Upper lobe of right lung (tissue), 1 donor: ENCODE results near the gene SLC6A6. TPM values are rescaled to one million over a fixed set of nuclear protein-coding genes. Genes with fewer than 3 reads are reported as not detected.
A peak's percentile ranks its signal among the peaks of the same experiment; 100 is the strongest.

ENCODE experiments used
- ATAC-seq: fragments of 200-7000 bp; cut with Tn5 transposase; one replicate; pipeline ENCODE4 v1.9.1; 2020; ENCODE audit warnings: mild to moderate bottlenecking, moderate library complexity
- DNase-seq: peaks from one replicate; pipeline ENCODE4 v3.0.0-alpha.2; 2020
- H3K27ac ChIP-seq: fragments of 200-600 bp; one replicate; pipeline ENCODE4 v1.8.0; 2022
- H3K27me3 ChIP-seq: fragments of 200-600 bp; one replicate; pipeline ENCODE4 v1.8.0; 2022; ENCODE audit warnings: mild to moderate bottlenecking
- H3K36me3 ChIP-seq: fragments of 200-600 bp; one replicate; pipeline ENCODE4 v1.8.0; 2022
- H3K4me1 ChIP-seq: fragments of 200-600 bp; one replicate; pipeline ENCODE4 v1.8.0; 2022
- H3K4me3 ChIP-seq: fragments of 200-600 bp; one replicate; pipeline ENCODE4 v1.8.0; 2022; ENCODE audit warnings: mild to moderate bottlenecking
- H3K9me3 ChIP-seq: fragments of 200-600 bp; one replicate; pipeline ENCODE4 v1.8.0; 2022
- intact Hi-C: fragments of 100-400 bp; cut with DNase I; formaldehyde crosslinking; loops from one replicate; pipeline ENCODE4 v1.11.0; 2022
- total RNA-seq: library from RNA; stranded (reverse); fragmentation: NEBNext Ultra II Directional; extraction: Animal tissue kit (Norgen Biotek cat#: 25700); gene quantifications from one replicate; pipeline ENCODE4 v1.2.1, GENCODE V29; 2021
- TF ChIP-seq, protein P1 (sequence below): fragments of 200-600 bp; IDR thresholded peaks from one replicate; pipeline ENCODE4 v1.8.0; 2022; ENCODE audit warnings: antibody characterized with exemption
- donor health status: DM: no; HTN: yes; CAD: no; lungs with severe emphysema.

The SLC6A6 gene
- total RNA-seq, 1 donor from 2014 or later: 54.3 TPM

DNA sequence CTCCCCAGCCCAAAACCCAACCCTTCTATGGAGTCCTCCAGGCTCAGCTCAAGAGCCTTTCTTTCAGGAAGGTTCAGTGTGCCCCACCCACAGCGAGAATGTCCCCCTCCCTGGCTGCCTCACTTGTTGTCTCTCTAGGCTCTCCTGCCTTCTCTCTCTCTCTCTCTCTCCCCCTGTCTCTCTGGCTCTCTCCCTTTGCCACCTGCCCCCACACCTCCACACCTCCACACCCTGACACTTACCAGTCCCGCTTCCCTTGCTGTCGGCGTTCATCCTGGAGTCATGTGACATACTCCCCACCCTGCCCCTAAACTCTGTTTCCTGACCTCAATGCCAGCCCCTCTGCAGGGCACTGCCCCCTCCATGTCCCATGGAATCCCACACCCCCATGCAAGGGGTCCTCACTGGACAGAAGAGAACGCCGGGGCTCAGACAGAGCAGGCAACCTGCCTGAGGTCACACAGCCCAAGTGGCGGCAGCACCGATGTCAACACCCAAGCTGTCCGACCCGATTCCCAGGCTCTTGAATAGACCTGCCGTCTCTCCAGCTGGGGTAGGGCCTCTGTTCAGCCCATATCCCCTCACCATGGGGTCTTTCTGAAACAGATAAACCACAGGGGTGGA is 28.5 kb upstream of the SLC6A6 start:
- Histone ChIP-seq H3K9me3 (no peaks in the 10 kb centered on the region), H3K27me3 (no peaks in the 10 kb centered on the region), H3K36me3 (no peaks in the 10 kb centered on the region), H3K4me3 (no peak overlapping the region), H3K27ac (peak overlapping the region; percentile 47), H3K4me1 (peaks cover 46% of the 10 kb centered on the region)
- ATAC-seq (no peak), DNase-seq (no peak)
- TF ChIP-seq, protein P1, sequence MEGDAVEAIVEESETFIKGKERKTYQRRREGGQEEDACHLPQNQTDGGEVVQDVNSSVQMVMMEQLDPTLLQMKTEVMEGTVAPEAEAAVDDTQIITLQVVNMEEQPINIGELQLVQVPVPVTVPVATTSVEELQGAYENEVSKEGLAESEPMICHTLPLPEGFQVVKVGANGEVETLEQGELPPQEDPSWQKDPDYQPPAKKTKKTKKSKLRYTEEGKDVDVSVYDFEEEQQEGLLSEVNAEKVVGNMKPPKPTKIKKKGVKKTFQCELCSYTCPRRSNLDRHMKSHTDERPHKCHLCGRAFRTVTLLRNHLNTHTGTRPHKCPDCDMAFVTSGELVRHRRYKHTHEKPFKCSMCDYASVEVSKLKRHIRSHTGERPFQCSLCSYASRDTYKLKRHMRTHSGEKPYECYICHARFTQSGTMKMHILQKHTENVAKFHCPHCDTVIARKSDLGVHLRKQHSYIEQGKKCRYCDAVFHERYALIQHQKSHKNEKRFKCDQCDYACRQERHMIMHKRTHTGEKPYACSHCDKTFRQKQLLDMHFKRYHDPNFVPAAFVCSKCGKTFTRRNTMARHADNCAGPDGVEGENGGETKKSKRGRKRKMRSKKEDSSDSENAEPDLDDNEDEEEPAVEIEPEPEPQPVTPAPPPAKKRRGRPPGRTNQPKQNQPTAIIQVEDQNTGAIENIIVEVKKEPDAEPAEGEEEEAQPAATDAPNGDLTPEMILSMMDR: no peak
- intact Hi-C loops: no loop called here

GRCh38 chr3:14374444-14374883 is 27.9 kb upstream of the SLC6A6 start:
- TF ChIP-seq, protein P1: no peak
- peak overlapping the region; percentile 47 for H3K27ac ChIP-seq
- no peaks in the 10 kb centered on the region for H3K9me3 ChIP-seq
- peaks cover 46% of the 10 kb centered on the region for H3K4me1 ChIP-seq
- H3K4me3 ChIP-seq: no peak overlapping the region
- H3K27me3 ChIP-seq: no peaks in the 10 kb centered on the region
- no peaks in the 10 kb centered on the region for H3K36me3 ChIP-seq
- ATAC-seq (peak; percentile 52), DNase-seq (peak; percentile 68)
- intact Hi-C loops: no loop called here

DNA sequence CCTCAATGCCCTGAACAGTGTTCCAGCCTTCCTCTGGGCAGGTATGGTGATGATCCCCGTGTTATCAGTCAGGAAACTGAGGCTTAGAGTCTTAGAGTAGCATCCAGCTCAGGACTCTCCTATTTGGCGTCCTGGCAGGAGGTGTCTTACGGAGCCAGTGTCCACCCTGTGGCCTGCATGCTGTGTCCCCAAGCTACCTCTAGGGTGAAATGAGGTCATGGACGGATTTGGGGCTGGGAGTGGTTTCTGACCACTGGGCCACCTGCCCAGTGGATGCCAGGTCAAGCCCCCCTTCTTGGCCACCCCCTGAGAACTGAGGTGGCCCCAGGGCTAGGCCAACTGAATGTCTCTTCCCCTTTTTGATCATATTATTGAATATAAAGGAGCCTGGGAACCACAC is 27.2 kb upstream of the SLC6A6 start:
- ATAC-seq: no peak
- Histone ChIP-seq H3K4me1 (peaks cover 44% of the 10 kb centered on the region), H3K9me3 (no peaks in the 10 kb centered on the region), H3K27ac (no peak overlapping the region), H3K4me3 (no peak overlapping the region), H3K36me3 (no peaks in the 10 kb centered on the region), H3K27me3 (no peaks in the 10 kb centered on the region)
- no peak for DNase-seq
- TF ChIP-seq, protein P1: no peak
- intact Hi-C loops: no loop called here

- H3K4me1 ChIP-seq: peaks cover 31% of the 10 kb centered on the region
- intact Hi-C loops: no loop called here
Measured at GRCh38 chr3:14376348-14377043, 25.9 kb upstream of the SLC6A6 start.

DNA sequence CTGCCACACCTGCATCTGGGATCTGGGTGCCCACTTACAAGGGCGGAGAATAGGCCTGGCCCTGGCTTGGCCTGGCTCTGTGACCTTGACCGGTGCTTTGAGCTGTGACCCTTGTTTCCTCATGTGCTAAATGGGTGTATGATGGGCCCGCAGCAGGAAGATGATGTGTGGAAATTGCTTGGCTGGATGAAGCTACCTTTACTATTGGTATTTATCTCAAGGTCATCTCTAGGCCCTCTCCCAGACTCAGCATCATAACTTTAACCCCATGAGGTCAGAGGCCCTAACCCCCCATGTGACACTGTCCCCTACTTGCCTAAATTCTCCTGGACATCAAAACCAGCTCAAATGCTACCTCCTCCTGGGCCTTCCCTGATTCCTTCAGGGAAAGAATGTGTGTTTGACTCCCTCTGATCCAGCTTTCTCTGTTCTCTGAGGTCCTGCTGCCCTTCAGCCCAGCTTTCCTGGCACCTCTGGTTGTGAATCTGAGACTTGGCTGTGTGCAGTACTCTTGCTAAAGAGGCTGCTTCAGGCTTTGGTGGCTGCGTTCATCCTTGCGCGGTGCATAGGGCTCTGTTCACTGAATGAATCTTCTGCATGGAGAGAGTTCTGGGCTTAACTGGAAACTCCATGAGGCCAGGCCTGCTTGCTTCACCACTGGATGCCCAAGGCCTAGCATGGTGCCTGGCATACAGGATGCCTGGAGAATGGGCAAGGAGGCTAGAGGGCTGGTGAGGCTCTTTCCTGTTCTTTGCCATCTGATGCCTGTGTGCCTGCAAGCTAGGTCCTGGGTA is 25.2 kb upstream of the SLC6A6 start:
- no peak for ATAC-seq
- intact Hi-C loops: no loop called here

More at GRCh38 chr3:14376348-14377043, 25.9 kb upstream of the SLC6A6 start:
- no peak overlapping the region for H3K27ac ChIP-seq
- no peaks in the 10 kb centered on the region for H3K9me3 ChIP-seq
- TF ChIP-seq, protein P1: no peak
- no peak overlapping the region for H3K4me3 ChIP-seq
- ATAC-seq (no peak), DNase-seq (no peak)
- H3K27me3 ChIP-seq: no peaks in the 10 kb centered on the region
- H3K36me3 ChIP-seq: no peaks in the 10 kb centered on the region

More for the DNA sequence above, 25.2 kb upstream of the SLC6A6 start:
- H3K36me3 ChIP-seq: no peaks in the 10 kb centered on the region
- H3K27ac ChIP-seq: no peak overlapping the region
- no peaks in the 10 kb centered on the region for H3K27me3 ChIP-seq
- DNase-seq: no peak
- H3K4me3 ChIP-seq: no peak overlapping the region
- H3K4me1 ChIP-seq: peaks cover 24% of the 10 kb centered on the region
- TF ChIP-seq, protein P1: no peak
- no peaks in the 10 kb centered on the region for H3K9me3 ChIP-seq
